CD4-positive, alpha-beta T cell treated with Interleukin-10 for 1 hour (primary cell): ENCODE measurements around the gene NEK10.

Experiments used
- DNase-seq: peaks from one replicate; pipeline ENCODE4 v3.0.0-alpha.2; 2020

Gene NEK10

GRCh38 chr3:27224197-27224596, 145.0 kb downstream of the NEK10 start:
- DNase-seq: no peak

- no peak for DNase-seq
Measured at GRCh38 chr3:27221264-27221932, 147.8 kb downstream of the NEK10 start.

- DNase-seq: no peak
Measured at GRCh38 chr3:27220166-27220565, 149.0 kb downstream of the NEK10 start.

- no peak for DNase-seq
Measured at GRCh38 chr3:27219127-27219845, 149.9 kb downstream of the NEK10 start.

- no peak for DNase-seq
Measured at GRCh38 chr3:27216955-27217552, 152.1 kb downstream of the NEK10 start.

- DNase-seq: no peak
Measured at GRCh38 chr3:27216295-27216855, 152.8 kb downstream of the NEK10 start.

GRCh38 chr3:27213450-27213849, 155.7 kb downstream of the NEK10 start:
- no peak for DNase-seq

GRCh38 chr3:27209617-27210264, 159.4 kb downstream of the NEK10 start:
- no peak for DNase-seq

GRCh38 chr3:27208961-27209616, 160.1 kb downstream of the NEK10 start:
- no peak for DNase-seq

- DNase-seq: no peak
Measured at GRCh38 chr3:27202959-27203358, 166.2 kb downstream of the NEK10 start.

- no peak for DNase-seq
Measured at GRCh38 chr3:27201492-27201891, 167.7 kb downstream of the NEK10 start.

GRCh38 chr3:27200721-27201489, 168.3 kb downstream of the NEK10 start:
- no peak for DNase-seq

- no peak for DNase-seq
Measured at GRCh38 chr3:27194861-27195483, 174.2 kb downstream of the NEK10 start.

- no peak for DNase-seq
Measured at GRCh38 chr3:27193056-27193455, 176.1 kb downstream of the NEK10 start.

GRCh38 chr3:27186013-27186412, 183.2 kb downstream of the NEK10 start:
- DNase-seq: no peak

GRCh38 chr3:27185231-27185989, 183.8 kb downstream of the NEK10 start:
- DNase-seq: no peak

- DNase-seq: no peak
Measured at GRCh38 chr3:27184261-27184660, 184.9 kb downstream of the NEK10 start.

GRCh38 chr3:27176256-27176655, 192.9 kb downstream of the NEK10 start:
- DNase-seq: no peak

GRCh38 chr3:27174530-27174929, 194.7 kb downstream of the NEK10 start:
- no peak for DNase-seq

GRCh38 chr3:27171113-27171512, 198.1 kb downstream of the NEK10 start:
- DNase-seq: no peak

- no peak for DNase-seq
Measured at GRCh38 chr3:27166888-27167287, 202.3 kb downstream of the NEK10 start.
